Lower leg skin (tissue), 3 donors: ENCODE data around the gene AKAP6.

Experiments
- POLR2A ChIP-seq, 2 donors: fragments of 450-650 bp; IDR thresholded peaks; one replicate each; pipeline ENCODE4 v1.6.1; 2016 to 2017; ENCODE audit warnings: antibody characterized with exemption in 2 of 2, mild to moderate bottlenecking in 1 of 2, moderate library complexity in 1 of 2
- TF ChIP-seq, protein P1 (sequence below), 3 donors: fragments of 450-650 bp; IDR thresholded peaks; one replicate each; pipeline ENCODE4 v1.5.1; 2016; ENCODE audit warnings: antibody characterized with exemption in 3 of 3, mild to moderate bottlenecking in 3 of 3, moderate library complexity in 2 of 3

DNA sequence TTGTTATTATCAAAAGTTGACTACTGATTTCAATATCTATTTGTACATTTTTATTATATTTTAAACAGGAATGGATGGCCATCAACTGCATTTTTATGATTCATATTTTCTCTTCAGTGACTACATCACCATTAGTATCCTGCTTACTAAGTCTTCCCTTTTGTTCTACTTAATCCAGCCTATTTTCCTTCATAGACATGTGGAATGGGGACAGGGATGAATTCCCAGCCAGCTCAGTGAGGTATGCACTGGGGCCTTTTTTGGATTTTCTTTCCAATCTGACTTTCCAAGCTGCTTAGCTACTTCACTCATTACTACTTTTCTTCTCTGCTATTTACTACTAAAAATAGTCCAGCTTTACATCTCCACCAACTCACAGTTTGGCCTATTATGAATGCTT, 38.4 kb downstream of the AKAP6 start:
- TF ChIP-seq, protein P1, sequence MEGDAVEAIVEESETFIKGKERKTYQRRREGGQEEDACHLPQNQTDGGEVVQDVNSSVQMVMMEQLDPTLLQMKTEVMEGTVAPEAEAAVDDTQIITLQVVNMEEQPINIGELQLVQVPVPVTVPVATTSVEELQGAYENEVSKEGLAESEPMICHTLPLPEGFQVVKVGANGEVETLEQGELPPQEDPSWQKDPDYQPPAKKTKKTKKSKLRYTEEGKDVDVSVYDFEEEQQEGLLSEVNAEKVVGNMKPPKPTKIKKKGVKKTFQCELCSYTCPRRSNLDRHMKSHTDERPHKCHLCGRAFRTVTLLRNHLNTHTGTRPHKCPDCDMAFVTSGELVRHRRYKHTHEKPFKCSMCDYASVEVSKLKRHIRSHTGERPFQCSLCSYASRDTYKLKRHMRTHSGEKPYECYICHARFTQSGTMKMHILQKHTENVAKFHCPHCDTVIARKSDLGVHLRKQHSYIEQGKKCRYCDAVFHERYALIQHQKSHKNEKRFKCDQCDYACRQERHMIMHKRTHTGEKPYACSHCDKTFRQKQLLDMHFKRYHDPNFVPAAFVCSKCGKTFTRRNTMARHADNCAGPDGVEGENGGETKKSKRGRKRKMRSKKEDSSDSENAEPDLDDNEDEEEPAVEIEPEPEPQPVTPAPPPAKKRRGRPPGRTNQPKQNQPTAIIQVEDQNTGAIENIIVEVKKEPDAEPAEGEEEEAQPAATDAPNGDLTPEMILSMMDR (IDR thresholded peaks at IDR 0.05) = no peak
- no peak for TF ChIP-seq POLR2A (IDR thresholded peaks at IDR 0.05)
